HG03097 (cell line): ENCODE data around the gene TEAD2.

Experiments
- ATAC-seq: cut with Tn5 transposase; IDR thresholded peaks from one replicate; pipeline ENCODE4 v1.9.1; 2021; ENCODE audit not compliant: unreplicated experiment, low FRiP score

Gene TEAD2

DNA sequence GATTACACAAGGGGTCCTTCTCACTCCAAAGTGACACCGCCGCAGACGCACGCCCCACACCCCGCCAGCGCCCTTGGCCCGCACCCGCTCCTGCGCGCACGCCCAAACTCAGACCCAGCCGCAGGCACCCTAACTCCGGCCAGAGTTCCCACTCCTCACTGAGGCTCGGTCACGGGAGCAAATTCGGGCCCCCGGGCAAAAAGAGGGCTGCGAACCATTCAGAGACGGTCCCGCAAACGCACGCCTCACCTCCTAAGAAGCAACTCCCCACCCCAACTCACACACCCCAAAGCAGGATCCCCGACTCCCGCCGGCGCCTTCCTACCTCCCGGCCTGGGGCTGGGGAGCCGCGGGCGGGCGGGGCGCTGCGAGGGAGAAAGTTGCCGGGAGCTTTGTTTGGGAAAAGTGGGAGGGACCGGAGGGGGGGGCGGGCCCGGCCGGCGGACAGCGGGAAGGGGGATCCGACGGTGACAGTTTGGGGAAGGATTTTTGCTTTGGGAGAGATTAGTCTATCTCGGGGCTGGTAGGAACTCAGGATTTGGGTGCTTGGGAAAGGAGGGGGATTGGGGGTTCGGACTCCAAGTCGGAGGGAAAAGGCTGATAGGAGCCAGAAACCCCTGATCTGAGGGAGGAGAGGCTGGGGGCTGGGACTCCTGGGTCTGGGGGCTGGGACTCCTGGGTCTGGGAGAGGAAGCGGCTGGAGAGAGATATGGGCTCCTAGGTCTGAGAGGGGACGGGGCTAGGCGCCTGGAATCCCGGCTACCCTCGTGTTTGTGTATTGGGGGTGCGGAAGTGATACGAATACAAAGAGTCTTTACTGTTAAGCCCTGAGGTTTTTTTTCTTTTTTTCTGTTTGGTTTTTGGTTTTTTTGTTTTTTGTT lies at the start of gene TEAD2:
Gene TEAD2 (minus strand): TSS at position 369 of the 881 bp plus-strand sequence. CDS start 2,341 bp downstream, outside the sequence.
- no peak for ATAC-seq

- no peak for ATAC-seq
Observed at GRCh38 chr19:49411681-49412326, 49.6 kb upstream of the TEAD2 start.

DNA sequence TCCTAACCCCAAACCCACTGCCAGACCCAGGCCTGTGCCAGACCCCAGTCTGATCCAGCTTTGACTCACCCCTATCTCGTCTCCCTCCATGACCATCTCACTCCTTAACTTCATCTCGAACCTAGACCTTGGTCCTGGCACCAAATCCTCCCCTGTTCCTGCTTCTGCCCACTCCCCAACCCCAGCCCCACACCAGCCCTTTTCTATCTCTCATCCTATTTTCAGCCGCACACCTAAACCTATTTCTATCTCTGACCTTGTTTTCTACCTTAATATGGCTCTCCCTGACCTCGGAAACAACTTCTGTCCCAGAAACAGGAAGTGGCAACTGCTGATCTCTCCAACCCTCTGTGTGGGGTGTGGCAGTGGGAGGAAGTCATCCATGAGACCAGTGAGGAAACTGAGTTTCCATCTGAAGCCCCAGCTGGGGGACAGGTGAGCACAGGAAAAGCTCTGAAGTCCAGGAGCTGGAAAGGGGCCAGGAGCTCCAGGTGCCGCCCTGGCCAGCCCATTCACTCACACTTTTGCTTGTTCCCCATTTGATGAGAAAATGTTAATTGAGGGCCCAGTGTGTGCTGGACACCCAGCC lies 47.3 kb upstream of the TEAD2 start:
- ATAC-seq, result no peak

- ATAC-seq, result no peak
Observed at GRCh38 chr19:49408816-49409440, 46.7 kb upstream of the TEAD2 start.

DNA sequence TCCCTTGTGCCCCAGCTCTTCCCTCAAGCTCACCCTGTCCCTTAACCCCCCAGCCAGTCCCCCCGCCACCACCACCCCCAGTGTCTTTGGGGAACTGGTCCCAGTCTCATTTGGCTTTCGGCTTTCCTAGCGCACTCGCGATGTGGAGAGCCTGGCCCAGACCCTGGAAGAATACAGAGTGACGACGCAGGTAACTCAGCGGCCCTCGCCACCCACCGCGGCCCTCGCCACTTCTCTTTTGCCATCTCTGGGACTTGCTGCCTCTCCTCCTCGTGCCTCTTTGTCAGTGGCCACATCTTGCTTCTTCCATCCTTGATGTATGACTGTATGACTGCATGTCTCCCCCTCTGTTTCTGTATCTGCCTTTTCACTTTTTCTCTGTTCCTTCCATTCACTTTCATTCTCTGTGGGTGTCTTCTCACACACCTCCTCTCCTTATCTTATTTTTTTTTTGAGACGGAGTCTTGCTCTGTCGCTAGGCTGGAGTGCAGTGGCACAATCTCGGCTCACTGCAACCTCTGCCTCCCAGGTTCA lies 45.3 kb upstream of the TEAD2 start:
- no peak for ATAC-seq

GRCh38 chr19:49407079-49407478 lies 44.9 kb upstream of the TEAD2 start:
- no peak for ATAC-seq

- no peak for ATAC-seq
Observed at GRCh38 chr19:49403404-49404187, 41.4 kb upstream of the TEAD2 start.

DNA sequence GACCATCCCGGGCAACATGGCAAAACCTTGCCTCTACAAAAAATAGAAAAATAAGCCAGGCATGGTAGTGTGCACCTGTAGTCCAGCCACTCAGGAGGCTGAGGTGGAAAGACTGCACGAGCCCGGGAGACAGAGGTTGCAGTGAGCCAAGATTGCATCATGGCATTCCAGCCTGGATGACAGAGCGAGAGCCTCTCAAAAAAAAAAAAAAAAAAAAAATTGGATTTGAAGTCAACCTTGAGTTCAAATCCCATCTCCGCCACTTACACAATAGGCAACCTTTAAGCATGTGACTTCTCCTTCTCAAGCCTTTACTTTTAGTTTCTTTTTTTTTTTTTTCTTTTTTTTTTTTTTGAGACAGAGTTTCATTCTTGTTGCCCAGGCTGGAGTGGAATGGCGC lies 37.8 kb upstream of the TEAD2 start:
- ATAC-seq, result no peak

GRCh38 chr19:49398931-49399330 lies 36.7 kb upstream of the TEAD2 start:
- ATAC-seq, result no peak

DNA sequence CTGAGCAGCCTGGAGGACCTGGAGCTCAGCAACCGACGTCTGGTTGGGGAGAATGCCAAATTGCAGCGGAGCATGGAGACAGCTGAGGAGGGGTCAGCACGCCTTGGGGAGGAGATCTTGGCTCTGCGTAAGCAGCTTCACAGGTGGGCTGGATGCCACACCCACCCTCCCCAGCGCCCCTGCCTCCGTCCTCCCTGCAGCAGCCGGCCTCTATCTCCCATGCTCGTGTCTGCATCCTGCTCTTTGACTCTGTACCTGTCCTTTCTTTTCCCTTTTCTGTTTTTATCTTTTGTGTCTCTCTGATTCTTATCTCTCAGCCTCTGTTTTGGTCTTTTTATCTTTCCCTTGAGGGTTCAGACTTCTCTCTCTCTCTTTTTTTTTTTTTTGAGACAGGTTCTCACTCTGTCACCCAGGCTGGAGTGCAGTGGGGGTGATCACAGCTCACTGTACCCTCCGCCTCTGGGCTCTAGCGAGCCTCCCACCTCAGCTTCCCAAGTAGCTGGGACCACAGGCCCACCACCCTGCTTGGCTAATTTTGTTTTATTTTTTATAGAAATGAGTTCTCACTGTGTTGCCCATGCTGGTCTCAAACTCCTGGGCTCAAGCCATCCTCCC lies 35.9 kb upstream of the TEAD2 start:
- ATAC-seq, result no peak

GRCh38 chr19:49396738-49397505 lies 34.7 kb upstream of the TEAD2 start:
- ATAC-seq, result no peak

DNA sequence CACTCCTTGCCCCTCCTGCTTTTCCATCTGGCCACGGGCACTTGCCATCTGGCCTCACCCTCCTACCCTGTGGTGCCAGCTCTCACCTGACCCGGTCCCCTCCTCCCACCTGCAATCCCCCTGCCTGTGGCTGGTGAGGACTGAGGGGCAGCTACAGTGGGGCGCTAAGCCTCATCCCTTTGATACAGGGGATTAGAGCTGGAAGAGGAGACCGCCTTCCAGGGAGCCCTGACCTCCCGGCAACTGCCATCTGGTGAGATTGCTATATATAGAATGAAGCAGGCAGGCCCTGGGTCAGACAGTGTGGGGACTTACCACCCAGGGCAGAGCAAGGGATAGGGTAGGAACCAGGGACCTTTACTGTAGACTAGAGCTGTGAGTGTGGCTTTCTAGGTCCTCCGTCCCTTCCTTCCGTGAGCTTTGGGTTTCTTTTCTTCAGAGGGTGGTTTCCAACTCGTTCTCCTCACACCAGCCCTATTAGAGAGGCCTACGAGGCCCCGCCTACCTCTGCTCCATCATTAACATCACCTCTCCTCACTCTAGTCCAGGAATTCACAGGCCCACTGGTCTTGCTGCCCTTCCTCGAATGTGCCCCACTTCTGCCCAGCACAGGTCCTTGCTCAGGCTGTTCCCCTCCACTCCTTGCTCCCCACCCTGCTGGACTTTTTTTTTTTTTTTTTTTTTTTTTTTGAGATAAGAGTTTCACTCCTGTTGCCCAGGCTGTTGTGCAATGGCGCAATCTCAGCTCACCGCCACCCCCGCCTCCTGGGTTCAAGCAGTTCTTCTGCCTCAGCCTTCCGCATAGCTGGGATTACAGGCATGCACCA lies 33.6 kb upstream of the TEAD2 start:
- ATAC-seq, result no peak

DNA sequence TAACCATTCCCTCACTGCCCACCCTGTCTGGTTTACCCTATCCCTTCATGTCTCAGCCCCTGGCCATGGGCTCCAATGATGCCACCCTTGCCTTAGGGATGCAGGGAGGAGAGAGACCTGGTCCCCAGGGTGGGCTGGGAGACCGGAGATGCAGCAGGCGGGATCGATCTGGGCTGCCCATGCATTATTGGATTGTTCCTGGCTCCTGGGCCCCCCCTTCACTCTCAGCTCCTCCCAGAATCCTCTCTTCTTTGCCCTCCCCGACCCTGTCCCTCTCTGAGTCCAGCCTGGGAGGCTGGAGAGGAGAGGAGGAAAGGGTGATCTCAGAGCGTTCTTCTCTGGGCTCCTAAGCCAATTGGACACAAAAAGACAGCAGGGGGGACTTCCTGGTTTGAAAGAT lies 31.7 kb upstream of the TEAD2 start:
- ATAC-seq, result no peak

DNA sequence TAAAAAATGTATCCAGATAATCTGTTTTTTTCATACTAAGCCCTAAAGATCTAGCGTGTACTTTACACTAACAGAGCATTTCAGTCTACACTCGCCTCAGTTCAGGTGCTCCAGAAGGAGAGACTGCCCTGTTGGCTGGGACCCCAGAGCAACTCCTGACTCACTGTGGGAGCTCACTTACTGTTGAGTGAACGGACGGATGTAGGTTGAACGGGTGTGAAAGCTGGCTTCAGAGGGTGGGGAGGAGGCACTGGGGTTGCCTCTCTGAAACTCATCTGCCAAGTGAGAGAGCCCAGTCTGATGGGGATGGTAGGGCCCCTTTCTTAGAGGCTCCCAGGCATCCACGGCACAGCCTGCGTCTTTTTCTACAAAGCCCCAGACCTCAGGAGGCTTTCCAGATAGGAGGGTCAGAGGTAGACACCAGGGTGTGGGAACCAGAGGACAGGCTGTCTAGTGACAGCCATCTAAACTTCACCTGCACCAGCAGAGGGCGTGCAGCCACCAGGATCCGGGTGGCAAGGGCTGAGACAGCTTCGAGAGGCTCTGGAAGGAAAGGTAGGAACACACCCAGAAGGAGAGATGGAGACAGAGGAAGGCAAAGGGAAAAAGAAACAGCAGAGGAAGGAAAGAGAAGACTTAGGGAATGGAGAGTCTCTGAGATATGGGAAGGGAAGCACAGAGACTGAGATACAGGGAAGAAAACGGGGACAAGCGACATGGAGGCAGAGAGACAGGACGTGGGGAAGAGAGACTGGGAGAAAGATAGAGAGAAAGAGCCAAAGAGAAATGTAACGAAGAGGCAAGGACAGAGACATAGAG lies 29.6 kb upstream of the TEAD2 start:
- no peak for ATAC-seq

DNA sequence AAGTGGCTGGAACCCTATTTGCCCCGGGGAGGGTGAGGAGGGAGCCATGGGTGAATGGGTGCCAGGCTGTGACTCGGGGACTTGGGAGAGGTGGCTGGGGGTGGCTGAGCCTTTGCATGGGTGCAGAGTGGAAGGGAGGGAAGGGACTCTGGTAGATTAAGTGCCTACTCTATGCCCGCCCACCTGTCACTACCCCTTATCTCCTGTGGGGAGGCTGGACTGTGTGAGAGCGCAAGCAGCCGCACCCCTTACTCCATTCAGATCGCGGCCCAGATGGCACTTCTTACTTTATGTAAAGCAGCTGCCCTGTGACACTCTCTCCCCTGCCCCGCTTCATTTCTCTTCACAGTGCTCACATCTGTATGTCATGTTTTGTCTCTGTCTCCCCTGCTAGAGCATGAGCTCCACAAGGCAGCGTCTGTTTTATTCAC lies 28.7 kb upstream of the TEAD2 start:
- ATAC-seq, result no peak

- no peak for ATAC-seq
Observed at GRCh38 chr19:49390131-49390928, 28.1 kb upstream of the TEAD2 start.
